NCI-H1436 (cell line): ENCODE data around the gene SOAT2.
"Not testable (repeated sequence)": the region's sequence is repeated elsewhere in the genome, so short reads cannot be mapped to it uniquely, and the experiment has no call there.

Experiments
- DNase-seq: peaks from one replicate; lab custom pipeline; 2025; lab: John Stamatoyannopoulos, UW

SOAT2 gene

GRCh38 chr12:53147181-53147580 lies 43.9 kb downstream of the SOAT2 start:
- no peak for DNase-seq

- DNase-seq = no peak
Observed at GRCh38 chr12:53147653-53148052, 44.4 kb downstream of the SOAT2 start.

- no peak for DNase-seq
Observed at GRCh38 chr12:53151039-53151438, 47.8 kb downstream of the SOAT2 start.

GRCh38 chr12:53152390-53152789 lies 49.1 kb downstream of the SOAT2 start:
- no peak for DNase-seq

GRCh38 chr12:53159195-53159839 lies 56.0 kb downstream of the SOAT2 start:
- peak; percentile 38 for DNase-seq

- DNase-seq = no peak
Observed at GRCh38 chr12:53160000-53160399, 56.7 kb downstream of the SOAT2 start.

- DNase-seq = no peak
Observed at GRCh38 chr12:53160673-53161072, 57.4 kb downstream of the SOAT2 start.

GRCh38 chr12:53161119-53161911 lies 58.0 kb downstream of the SOAT2 start:
- DNase-seq = no peak

GRCh38 chr12:53163008-53163407 lies 59.7 kb downstream of the SOAT2 start:
- not testable (repeated sequence) for DNase-seq

- no peak for DNase-seq
Observed at GRCh38 chr12:53166837-53167236, 63.6 kb downstream of the SOAT2 start.

GRCh38 chr12:53169644-53170043 lies 66.4 kb downstream of the SOAT2 start:
- no peak for DNase-seq

- DNase-seq = no peak
Observed at GRCh38 chr12:53170215-53170614, 66.9 kb downstream of the SOAT2 start.

GRCh38 chr12:53170876-53171724 lies 67.8 kb downstream of the SOAT2 start:
- no peak for DNase-seq

- DNase-seq = no peak
Observed at GRCh38 chr12:53171725-53172329, 68.5 kb downstream of the SOAT2 start.

GRCh38 chr12:53172352-53172751 lies 69.1 kb downstream of the SOAT2 start:
- no peak for DNase-seq

- DNase-seq = no peak
Observed at GRCh38 chr12:53173085-53173715, 69.9 kb downstream of the SOAT2 start.
